HG03175 (cell line): Measurements from ENCODE around the gene CIITA.

Experiments
- ATAC-seq: cut with Tn5 transposase; IDR thresholded peaks from one replicate; pipeline ENCODE4 v1.9.1; 2021; ENCODE audit warnings: mild to moderate bottlenecking, moderate library complexity; ENCODE audit not compliant: unreplicated experiment

The CIITA gene

DNA sequence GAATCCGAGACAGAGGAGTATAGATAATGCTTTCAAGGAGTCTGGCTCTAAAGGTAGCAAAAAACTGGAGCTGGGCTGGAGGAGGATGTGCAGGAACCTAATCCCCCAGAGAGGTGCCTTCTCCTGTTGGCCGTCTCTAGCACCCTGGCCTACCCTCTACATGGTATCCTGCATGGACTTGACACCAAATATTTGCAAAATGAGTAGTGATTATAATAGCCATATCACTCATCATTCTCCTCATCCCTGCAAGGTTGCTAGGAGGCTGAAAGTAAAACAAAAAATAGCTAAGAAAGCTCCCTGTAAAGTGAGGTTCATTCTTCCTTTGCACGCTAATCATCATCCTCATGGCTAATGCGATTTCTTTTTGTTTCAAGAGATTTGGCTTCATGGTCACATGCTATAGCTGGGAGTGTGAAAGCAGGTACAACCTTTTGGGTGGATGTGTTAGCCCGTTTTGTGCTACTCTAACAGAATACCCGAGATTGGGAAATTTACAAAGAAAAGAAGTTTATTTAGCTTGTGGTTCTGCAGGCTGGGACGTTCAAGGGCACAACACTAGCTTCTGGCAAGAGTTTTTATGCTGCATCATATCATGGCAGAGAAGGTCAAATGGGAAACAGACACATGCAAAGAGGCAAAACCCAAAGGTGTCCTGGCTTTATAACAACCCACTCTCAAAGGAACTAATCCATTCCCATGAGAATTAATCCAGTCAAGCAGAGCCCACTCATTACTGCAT, 27.1 kb upstream of the CIITA start:
- no peak for ATAC-seq

DNA sequence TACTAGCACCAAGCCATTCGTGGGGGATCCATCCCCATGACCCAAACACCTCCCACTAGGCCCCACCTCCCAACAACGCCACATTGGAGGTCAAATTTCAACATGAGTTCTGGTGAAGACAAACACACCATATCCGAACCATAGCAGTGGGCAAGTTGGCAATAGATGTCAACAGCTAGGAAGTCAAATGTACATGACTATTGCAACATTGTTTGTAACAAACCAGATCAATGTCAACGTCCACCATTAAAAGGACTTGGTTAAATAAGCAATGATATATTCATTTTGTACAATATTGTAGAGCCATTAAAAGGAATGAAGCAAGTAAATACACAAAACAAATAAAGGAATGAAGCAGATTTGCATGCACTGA, 26.5 kb upstream of the CIITA start:
- no peak for ATAC-seq

DNA sequence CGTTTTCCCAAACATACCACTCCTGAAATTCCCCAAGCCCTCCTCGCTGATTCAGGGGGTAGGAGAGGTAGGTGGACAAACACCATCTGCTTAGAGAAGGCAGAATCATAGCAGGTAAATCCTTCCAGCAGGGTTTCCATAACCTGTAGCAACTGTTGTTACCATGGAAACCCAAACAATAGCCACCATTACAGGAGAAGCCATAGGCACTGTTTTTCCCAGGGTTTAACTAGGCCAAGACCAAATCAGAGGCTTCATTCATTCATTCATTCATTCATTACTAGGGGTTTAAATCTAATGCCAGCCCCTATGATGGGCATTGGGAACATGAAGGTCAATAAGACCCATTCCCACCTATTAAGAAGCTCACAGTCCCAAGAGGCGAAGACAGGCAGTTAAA, 25.5 kb upstream of the CIITA start:
- no peak for ATAC-seq

DNA sequence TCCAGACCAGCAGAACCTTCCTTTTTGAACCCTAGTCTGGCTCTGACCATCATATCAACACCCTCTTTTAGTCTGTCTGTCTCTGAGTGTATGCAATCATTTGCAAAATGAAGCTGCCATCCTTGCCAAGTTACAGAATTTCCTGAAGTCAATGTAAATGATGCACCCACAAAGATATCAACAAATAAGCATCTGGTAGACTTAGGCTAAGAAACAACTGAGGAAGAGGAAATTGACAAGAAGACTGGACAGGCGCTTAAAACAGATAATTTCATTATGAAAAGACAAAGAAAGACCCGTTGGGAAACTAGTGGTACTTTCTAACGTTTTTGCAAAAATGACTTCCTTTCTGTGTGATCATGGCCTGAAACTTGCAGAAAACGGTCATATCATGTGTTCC, 24.7 kb upstream of the CIITA start:
- no peak for ATAC-seq

DNA sequence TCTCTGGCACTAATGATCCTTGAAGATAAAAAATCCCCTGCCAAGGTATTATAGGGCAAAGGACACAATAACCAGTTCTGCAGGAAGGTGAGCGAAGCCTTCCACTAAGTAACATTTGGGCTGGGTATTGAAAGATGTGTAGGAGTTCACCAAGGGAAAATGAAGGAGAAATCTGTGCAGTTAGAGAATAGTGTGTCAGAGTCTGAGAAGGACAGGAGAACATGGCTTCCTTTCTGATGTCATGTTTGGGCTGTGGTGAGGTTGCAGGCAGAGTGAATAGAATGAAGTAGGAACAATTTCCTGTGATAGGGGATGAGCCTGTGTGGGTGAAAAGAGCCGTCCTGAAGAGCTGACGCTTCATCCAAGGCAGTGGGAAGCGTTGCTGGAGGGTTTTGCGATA, 24.1 kb upstream of the CIITA start:
- ATAC-seq, result no peak

DNA sequence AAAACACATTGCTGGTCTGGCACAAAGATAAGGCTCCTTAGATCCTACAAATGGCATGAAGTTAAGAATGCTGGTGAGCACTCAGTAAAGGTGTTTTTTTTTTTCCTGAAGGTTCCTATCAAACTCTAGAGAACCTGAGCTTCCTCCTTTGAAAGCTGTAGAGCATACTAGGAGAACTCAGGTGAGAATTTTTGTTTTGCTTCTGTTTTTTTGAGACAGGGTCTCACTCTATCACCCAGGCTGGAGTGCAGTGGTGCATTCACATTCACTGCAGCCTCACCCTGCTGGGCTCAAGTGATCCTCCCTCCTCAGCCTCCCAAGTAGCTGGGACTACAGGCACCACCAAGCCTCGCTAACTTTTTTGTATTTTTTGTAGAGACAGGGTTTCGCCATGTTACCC, 21.0 kb upstream of the CIITA start:
- no peak for ATAC-seq

DNA sequence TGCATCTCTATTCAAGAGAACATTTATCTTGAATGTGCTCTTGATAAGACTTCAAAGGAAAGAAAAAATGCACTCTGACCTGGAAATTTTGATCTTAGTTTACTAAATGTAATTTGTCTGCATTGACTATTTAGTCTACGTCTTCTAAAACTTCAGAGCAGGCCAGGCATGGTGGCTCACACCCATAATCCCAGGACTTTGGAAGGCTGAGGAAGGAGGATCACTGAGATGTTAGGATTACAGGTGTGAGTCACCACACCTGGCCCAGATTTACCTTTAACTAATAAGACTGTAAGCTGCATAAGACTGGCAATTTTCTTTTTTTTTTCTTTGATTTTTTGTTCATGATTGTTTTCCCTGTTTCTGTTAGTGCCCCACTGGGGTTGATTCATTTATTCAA, 18.8 kb upstream of the CIITA start:
- no peak for ATAC-seq

DNA sequence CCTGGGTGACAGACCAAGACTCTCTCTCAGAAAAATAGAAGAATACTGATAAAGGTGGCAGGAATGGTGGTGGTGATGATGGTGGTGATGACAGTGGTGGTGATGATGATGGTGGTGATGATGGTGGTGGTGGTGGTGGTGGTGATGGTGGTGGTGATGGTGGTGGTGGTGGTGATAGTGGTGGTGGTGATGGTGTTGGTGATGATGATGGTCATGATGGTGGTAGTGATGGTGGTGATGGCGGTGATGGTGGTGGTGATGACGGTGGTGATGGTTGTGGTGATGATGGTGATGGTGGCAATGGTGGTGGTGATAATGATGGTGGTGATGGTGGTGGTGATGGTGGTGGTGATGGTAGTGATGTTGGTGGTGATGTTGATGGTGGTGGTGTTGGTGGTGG, 18.0 kb upstream of the CIITA start:
- no peak for ATAC-seq

DNA sequence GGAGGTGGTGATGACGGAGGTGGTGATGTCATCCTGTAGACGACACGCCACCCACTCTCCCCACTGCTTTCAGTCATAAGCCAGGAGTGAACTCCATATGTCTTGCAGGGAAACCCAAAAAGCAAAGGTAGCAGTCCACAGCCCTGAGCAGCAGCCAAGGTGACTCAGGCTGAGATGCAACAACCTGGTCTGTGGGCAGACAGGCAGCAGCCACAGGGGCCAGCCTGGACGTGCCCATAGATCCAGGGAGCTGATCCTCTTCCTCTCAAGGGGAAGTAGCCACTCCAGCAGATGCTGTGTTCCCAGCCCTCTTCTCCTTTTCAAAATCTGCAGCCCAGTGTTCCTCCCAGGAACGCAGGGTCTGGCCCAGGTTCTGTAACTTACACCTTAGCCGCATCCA, 17.3 kb upstream of the CIITA start:
- ATAC-seq, result no peak

DNA sequence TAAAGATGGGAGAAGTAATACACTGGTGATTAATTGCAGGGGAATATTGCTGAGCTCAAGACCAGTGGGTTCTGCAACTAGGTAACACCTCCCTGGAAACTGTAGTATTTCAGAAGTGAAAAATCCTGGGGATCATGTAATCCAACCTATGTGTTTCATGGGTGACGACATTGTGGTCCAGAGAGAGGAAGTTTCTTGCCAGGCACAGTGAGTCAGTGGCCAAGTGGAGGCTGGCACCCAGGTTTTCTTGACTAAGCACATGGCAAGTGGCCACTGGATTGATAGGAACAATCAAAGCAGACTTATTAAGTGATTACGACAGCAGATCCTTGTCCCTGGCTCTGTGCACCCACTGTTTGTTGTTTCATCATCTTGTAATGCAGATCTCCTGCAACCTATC, 14.6 kb upstream of the CIITA start:
- no peak for ATAC-seq

DNA sequence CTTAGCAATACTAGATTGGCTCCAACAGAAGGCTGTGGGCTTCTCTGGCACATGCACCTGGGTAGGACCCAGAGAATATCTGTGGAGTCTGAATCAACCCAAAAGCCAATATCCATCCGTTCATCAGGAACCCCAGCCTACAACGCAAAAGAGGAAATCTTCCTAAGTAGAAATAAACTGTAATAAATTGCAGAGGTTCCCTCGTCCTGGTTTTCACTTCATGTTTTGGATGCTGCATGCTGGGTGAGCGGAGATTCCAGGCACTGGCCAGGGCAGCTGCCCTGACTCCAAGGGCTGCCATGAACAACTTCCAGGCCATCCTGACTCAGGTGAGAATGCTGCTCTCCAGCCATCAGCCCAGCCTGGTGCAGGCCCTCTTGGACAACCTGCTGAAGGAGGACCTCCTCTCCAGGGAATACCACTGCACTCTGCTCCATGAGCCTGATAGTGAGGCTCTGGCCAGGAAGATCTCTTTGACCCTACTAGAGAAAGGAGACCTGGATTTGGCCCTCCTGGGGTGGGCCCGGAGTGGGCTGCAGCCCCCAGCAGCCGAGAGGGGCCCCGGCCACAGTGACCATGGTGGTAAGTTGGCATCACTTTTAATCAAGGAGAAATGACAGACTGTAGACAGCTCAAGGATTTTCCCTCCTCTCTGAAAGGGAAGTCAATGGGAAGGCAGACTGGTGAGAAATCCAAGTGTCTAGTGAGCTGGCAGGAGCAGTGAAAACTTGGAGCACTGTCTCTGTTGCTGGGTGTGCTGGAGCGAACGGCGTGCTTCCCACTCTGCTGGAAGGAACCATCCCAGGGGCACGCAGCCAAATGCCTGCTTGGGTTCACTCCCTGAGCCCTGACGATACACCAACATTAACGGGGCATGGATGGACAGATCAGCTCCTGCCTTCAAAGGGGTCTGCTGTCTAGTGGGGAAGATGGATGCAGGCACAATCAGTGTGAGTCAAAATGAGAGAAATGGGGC, 10.7 kb upstream of the CIITA start:
- no peak for ATAC-seq

DNA sequence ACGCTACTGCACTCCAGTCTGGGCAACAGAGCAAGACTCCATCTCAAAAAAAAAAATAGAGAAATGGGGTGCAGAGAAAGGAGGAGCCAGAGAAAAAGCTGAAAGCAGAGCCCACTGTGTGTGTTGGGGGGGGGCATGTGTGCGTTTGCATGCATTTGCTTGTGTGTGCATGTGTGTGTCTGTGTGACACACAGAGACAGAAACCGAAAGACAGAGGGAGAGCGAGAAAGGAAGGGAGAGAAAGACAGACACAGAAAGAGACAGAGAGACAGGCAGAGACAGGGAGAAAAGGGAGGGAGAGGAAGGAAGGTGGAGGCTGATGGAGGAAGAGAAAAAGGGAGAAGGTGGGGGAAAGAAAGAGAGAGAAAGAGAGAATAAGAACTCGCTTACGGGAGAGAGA, 9.8 kb upstream of the CIITA start:
- no peak for ATAC-seq

DNA sequence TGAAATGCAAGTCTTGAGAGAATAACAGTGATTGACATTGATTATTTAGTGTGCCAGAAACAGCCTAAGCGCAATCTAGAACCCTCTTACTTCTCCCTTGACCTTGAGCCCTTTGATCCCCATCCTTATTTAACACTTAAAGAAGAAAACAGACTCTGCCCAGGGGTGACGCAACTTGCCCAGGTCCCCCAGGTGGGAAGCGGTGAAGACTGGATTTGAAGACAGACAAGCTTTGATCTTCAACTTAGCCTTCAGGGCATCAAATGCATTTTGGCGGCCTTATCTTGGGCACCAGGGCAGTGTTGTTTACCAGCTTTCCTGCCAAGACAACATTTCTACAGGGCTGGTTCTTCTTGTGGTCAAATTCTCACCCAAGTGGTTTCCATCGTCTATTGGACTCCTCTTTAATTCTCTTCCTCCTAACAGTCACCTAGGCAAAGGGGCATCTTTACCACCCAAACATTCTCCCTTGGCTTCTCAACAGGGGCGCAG, 8.9 kb upstream of the CIITA start:
- ATAC-seq, result peak; percentile 15

DNA sequence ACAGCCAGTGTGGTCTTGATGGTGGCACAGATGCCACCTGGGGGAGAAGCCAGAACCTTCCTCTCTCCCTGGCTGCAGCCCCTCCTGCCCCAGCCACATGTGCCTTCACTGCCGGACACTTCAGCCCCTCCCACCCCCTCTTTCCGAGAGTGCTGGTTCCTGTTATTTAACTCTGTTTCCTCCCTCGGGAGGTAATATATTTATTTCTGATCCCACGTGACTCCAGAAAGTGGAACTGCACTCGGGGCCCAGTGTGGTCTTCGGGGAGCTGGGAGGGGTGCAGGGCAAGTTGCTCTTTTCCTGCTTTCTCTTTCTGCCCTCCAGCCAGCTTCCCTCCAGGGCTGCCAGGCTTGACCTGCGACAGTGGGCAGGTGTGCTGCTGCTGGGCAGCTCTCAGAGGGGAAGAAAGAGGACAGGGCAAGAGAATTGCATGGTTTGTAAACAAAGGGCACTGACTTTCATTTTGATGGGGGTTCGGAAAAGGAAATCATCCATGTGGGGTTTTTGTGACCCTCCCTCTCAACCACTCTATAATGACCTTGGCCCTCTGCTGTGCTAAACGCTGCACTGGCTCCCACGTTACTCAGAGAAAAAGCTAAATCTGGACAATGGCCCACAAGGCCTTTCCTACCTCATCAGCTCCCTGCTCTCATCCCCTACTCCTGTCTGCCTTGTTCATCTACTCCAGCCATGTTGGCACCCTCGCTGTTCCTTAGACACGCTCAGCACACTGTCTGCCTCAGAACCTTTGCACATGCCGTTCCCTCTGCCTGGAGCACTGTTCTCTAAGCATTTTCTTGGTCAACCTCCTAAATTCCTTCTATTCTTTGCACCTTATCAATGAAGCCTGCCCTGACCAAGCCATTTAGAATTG, 8.2 kb upstream of the CIITA start:
- ATAC-seq, result peak; percentile 45

DNA sequence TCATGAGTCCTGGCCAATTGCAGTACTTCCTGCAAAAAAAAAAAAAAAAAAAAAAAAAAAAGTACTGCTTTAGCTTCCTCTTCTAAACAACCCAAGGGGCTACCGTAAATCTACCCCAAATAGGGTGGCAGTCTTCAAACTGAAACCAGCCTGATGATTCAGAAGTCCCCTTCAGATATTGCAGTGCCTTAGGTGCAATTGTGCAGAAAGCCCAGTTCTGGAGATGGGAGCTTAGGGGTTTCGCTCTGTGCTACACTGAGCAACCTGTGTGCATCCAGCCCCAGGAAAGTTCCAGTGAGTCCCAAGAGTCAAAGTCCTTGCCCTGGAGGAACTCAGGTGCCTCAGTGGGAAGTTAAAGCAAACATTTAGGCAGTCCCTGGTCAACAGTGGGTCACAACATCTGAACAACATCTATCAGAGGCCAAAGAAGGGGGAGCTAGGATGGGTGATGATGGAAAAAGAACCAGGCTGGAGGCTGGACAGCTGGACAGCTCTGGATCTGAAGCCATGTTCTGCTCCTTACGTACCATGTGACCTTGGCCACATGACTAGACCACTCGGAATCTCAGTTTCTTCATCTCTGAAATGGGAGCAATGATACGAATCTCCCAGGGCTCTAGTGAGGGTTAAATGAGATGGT, 6.7 kb upstream of the CIITA start:
- peak; percentile 37 for ATAC-seq

DNA sequence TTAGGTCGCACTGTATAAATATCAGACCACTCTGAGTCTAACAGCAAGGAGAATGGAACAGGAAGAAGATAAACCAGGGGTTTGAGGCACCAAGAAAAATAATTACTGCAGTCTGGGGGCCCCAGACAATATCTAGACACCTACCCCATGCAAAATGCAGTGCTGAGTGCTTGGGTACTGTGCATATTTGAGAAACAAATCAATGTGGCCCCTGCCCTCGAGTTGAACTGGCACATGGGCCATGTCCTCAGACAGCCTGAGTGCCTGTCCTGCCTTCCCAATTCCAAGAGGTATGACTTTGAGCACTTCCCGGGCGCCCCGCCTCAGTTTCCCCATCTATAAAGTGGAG, 6.2 kb upstream of the CIITA start:
- no peak for ATAC-seq

DNA sequence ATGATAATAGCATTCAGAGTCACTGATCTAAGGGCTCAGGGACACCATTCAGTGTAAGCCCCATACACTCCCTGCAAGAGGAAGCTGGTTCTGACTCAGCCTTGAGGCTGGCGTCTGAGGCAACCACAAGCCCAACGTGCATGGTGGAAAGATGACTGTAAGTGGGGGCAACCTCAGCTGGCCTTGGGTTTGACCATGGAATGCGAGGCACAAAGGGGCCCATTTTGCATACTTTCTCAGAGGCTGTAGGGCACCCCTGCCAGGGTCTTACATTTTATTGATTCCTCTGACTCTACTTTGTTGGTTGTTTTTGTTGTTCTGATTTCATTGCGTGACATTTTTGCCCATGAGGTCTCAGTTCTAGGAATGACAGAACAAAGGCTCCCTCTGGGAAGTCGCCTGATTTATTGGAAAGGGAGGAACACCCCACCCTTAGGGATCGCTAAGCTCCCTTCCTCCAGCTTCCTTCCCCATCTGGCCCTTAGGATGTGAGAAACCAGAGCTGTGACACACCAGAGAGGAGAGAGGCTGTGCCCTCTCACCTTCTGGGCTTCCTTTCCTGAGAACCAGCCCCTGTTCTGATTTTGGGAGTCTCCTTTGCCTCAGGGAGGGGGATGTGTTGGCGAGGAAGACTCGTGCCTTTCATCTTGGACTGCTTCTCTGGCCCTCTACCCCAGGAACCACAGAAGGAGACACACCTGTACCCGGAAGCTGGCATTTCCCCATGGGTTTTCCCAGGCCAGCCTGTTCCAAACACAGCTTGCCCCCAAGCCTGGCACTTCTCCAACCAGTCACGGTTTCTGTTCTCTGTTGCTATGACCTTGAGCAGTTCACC, 5.6 kb upstream of the CIITA start:
- ATAC-seq, result peak; percentile 69

DNA sequence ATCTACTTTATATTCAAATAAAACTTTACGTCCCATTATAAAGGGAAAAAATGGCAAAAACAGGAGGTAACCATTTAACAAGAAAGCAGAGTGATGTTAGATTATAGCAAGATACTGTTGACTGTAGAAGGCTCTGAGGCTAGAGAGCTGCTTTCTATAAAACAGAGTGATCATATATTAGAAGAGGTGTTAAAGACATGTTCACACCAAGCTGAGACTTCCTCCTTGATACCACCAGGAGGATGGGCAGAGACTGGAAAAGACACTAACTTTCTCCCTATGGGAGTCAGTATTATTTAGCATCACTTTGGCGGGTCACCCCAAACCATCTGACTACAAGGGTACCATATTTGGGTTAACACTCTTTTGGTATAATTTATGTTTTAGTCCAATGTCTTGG, 687 bp upstream of the CIITA start:
- no peak for ATAC-seq

DNA sequence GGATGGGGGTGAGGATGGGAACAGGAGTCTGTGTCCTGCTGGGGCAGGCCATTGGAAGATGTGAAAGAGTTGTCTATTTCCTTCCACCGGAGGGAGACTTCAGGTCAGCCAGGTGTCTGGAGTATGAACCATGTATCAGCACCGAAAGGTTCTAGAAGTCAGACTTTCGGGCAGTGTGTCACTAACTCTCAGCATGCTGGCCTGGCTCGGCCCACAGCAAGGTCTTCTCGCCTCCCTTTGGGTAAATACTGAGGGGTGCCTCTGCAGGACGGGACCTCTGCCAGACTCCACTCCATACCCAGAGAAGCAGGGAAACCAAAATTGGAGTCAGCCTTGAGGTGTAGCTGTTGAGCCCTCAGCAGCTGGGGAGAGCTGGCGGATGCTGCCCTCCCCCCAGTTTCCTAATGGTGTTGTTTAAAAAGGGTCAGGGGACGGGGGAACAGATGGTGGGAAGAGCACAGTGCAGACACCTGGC, 507 bp downstream of the CIITA start:
- ATAC-seq, result no peak

DNA sequence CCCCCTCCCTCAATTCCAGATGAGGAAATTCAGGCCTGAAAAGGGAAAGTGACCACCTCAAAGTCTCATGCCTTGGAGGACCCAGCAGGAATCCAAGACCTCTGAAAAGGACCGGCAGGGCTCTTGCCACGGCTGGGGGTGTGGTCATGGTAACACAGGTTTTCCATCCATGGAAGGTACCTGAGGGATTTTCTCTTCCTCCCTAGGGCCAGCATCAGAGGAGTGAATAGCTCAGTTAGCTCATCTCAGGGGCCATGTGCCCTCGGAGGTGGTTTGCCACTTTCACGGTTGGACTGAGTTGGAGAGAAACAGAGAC, 1.3 kb downstream of the CIITA start:
- ATAC-seq, result peak; percentile 18
